IPS-15b (cell line): ENCODE data around the gene CPED1.

Experiments
- H3K27me3 ChIP-seq: one replicate; pipeline ENCODE4 v1.6.1; 2013; ENCODE audit warnings: low read length; ENCODE audit not compliant: control insufficient read depth, insufficient read depth
- H3K36me3 ChIP-seq: one replicate; pipeline ENCODE4 v1.6.1; 2013; ENCODE audit warnings: low read length; ENCODE audit not compliant: control insufficient read depth, insufficient read depth
- H3K4me1 ChIP-seq: one replicate; pipeline ENCODE4 v1.6.1; 2013; ENCODE audit warnings: mild to moderate bottlenecking, low read length; ENCODE audit not compliant: control insufficient read depth, insufficient read depth
- H3K4me3 ChIP-seq: one replicate; pipeline ENCODE4 v1.5.1; 2013; ENCODE audit warnings: low read depth, low read length
- H3K9ac ChIP-seq: one replicate; pipeline ENCODE4 v1.6.1; 2013; ENCODE audit warnings: low read depth, mild to moderate bottlenecking, low read length
- H3K9me3 ChIP-seq: one replicate; pipeline ENCODE4 v1.6.1; 2013; ENCODE audit warnings: mild to moderate bottlenecking, low read length; ENCODE audit not compliant: control insufficient read depth, insufficient read depth

The CPED1 gene

GRCh38 chr7:121038717-121039509 is 50.4 kb downstream of the CPED1 start:
- no peaks in the 10 kb centered on the region for H3K27me3 ChIP-seq
- no peaks in the 10 kb centered on the region for H3K4me1 ChIP-seq
- no peaks in the 10 kb centered on the region for H3K9me3 ChIP-seq
- H3K9ac ChIP-seq = no peak overlapping the region
- no peak overlapping the region for H3K4me3 ChIP-seq
- no peaks in the 10 kb centered on the region for H3K36me3 ChIP-seq

GRCh38 chr7:121039510-121039822 is 51.0 kb downstream of the CPED1 start:
- Histone ChIP-seq H3K4me1 (no peaks in the 10 kb centered on the region), H3K4me3 (no peak overlapping the region), H3K27me3 (no peaks in the 10 kb centered on the region), H3K36me3 (no peaks in the 10 kb centered on the region), H3K9me3 (no peaks in the 10 kb centered on the region), H3K9ac (no peak overlapping the region)

GRCh38 chr7:121039994-121040393 is 51.5 kb downstream of the CPED1 start:
- H3K9ac ChIP-seq = no peak overlapping the region
- H3K9me3 ChIP-seq = no peaks in the 10 kb centered on the region
- no peaks in the 10 kb centered on the region for H3K4me1 ChIP-seq
- H3K27me3 ChIP-seq = no peaks in the 10 kb centered on the region
- H3K36me3 ChIP-seq = no peaks in the 10 kb centered on the region
- no peak overlapping the region for H3K4me3 ChIP-seq

GRCh38 chr7:121041516-121042148 is 53.1 kb downstream of the CPED1 start:
- H3K27me3 ChIP-seq = no peaks in the 10 kb centered on the region
- H3K9me3 ChIP-seq = no peaks in the 10 kb centered on the region
- H3K9ac ChIP-seq = no peak overlapping the region
- no peak overlapping the region for H3K4me3 ChIP-seq
- no peaks in the 10 kb centered on the region for H3K4me1 ChIP-seq
- H3K36me3 ChIP-seq = no peaks in the 10 kb centered on the region

- H3K9me3 ChIP-seq = no peaks in the 10 kb centered on the region
- no peaks in the 10 kb centered on the region for H3K4me1 ChIP-seq
- H3K4me3 ChIP-seq = no peak overlapping the region
Measured at GRCh38 chr7:121042195-121042594, 53.7 kb downstream of the CPED1 start.

GRCh38 chr7:121042899-121043298 is 54.4 kb downstream of the CPED1 start:
- Histone ChIP-seq H3K4me1 (no peaks in the 10 kb centered on the region), H3K4me3 (no peak overlapping the region), H3K27me3 (no peaks in the 10 kb centered on the region), H3K36me3 (no peaks in the 10 kb centered on the region), H3K9ac (no peak overlapping the region), H3K9me3 (no peaks in the 10 kb centered on the region)

More at GRCh38 chr7:121042195-121042594, 53.7 kb downstream of the CPED1 start:
- no peaks in the 10 kb centered on the region for H3K27me3 ChIP-seq
- no peaks in the 10 kb centered on the region for H3K36me3 ChIP-seq
- H3K9ac ChIP-seq = no peak overlapping the region

- no peaks in the 10 kb centered on the region for H3K4me1 ChIP-seq
- no peaks in the 10 kb centered on the region for H3K9me3 ChIP-seq
- H3K9ac ChIP-seq = no peak overlapping the region
- no peak overlapping the region for H3K4me3 ChIP-seq
- H3K27me3 ChIP-seq = no peaks in the 10 kb centered on the region
- H3K36me3 ChIP-seq = no peaks in the 10 kb centered on the region
Measured at GRCh38 chr7:121043314-121044234, 55.1 kb downstream of the CPED1 start.

- no peaks in the 10 kb centered on the region for H3K36me3 ChIP-seq
- no peaks in the 10 kb centered on the region for H3K9me3 ChIP-seq
- no peaks in the 10 kb centered on the region for H3K27me3 ChIP-seq
- no peak overlapping the region for H3K4me3 ChIP-seq
- no peak overlapping the region for H3K9ac ChIP-seq
- H3K4me1 ChIP-seq = peaks cover 4% of the 10 kb centered on the region
Measured at GRCh38 chr7:121045090-121045489, 56.6 kb downstream of the CPED1 start.

GRCh38 chr7:121046009-121046408 is 57.5 kb downstream of the CPED1 start:
- Histone ChIP-seq H3K4me1 (peaks cover 4% of the 10 kb centered on the region), H3K4me3 (no peak overlapping the region), H3K27me3 (no peaks in the 10 kb centered on the region)

GRCh38 chr7:121046893-121047468 is 58.5 kb downstream of the CPED1 start:
- Histone ChIP-seq H3K4me1 (peaks cover 4% of the 10 kb centered on the region), H3K9me3 (no peaks in the 10 kb centered on the region), H3K27me3 (no peaks in the 10 kb centered on the region), H3K36me3 (no peaks in the 10 kb centered on the region), H3K4me3 (no peak overlapping the region), H3K9ac (no peak overlapping the region)

More at GRCh38 chr7:121046009-121046408, 57.5 kb downstream of the CPED1 start:
- Histone ChIP-seq H3K9ac (no peak overlapping the region), H3K36me3 (no peaks in the 10 kb centered on the region), H3K9me3 (no peaks in the 10 kb centered on the region)

- Histone ChIP-seq H3K9ac (no peak overlapping the region), H3K9me3 (no peaks in the 10 kb centered on the region), H3K36me3 (no peaks in the 10 kb centered on the region), H3K4me3 (no peak overlapping the region), H3K27me3 (no peaks in the 10 kb centered on the region), H3K4me1 (peaks cover 4% of the 10 kb centered on the region)
Measured at GRCh38 chr7:121048195-121048594, 59.7 kb downstream of the CPED1 start.
